Uterus (tissue), 2 donors: ENCODE results near the gene SCAF11.

ENCODE experiments used
- CTCF ChIP-seq, 4 experiments: fragments of 200-600 bp in 2 of 4; fragments of 450-650 bp in 2 of 4; sonication (generic) in 2 of 4; IDR thresholded peaks; one replicate each; pipeline ENCODE4 v1.5.1; 2016 to 2019; ENCODE audit warnings: antibody characterized with exemption in 4 of 4, mild to moderate bottlenecking in 2 of 4, moderate library complexity in 1 of 4
- POLR2A ChIP-seq, 2 donors: fragments of 450-650 bp; IDR thresholded peaks; one replicate each; pipeline ENCODE4 v1.6.1; 2016; ENCODE audit warnings: antibody characterized with exemption in 2 of 2, mild to moderate bottlenecking in 1 of 2, moderate library complexity in 1 of 2

- TF ChIP-seq CTCF (IDR thresholded peaks at IDR 0.05) (no peak), POLR2A (IDR thresholded peaks at IDR 0.05) (no peak)
Observed at GRCh38 chr12:45986641-45987339, 3.6 kb downstream of the SCAF11 start.
